K562 (cell line): ENCODE results near the gene FN1.

Source experiments
- DPF2 ChIP-seq: fragments of 450-650 bp; IDR thresholded peaks from 2 replicates; pipeline ENCODE4 v1.6.1; 2016
- HDAC6 ChIP-seq: IDR thresholded peaks from 2 replicates; pipeline ENCODE4 v1.6.1; 2012; ENCODE audit warnings: low read depth, mild to moderate bottlenecking, control low read depth, inconsistent platforms, low read length, moderate library complexity
- KAT7 ChIP-seq: sonication (generic); formaldehyde crosslinking; IDR thresholded peaks from 2 replicates; pipeline ENCODE4 v1.8.0; 2022; ENCODE audit warnings: missing genetic modification reagents, mild to moderate bottlenecking, borderline replicate concordance
- MTA2 ChIP-seq: fragments of 450-650 bp; IDR thresholded peaks from 2 replicates; pipeline ENCODE4 v1.6.1; 2016; ENCODE audit warnings: low read depth
- NR1H2 ChIP-seq: sonication (generic); formaldehyde crosslinking; IDR thresholded peaks from 2 replicates; pipeline ENCODE4 v1.4.0; 2020; ENCODE audit warnings: mild to moderate bottlenecking, missing genetic modification reagents
- PML ChIP-seq: IDR thresholded peaks from 2 replicates; pipeline ENCODE4 v1.6.1; 2012; ENCODE audit warnings: low read length, inconsistent platforms
- POLR2A ChIP-seq: fragments of 450-650 bp; conservative IDR thresholded peaks from 2 replicates; pipeline ENCODE4 v1.6.1; 2016
- RB1 ChIP-seq: fragments of 450-650 bp; IDR thresholded peaks from 2 replicates; pipeline ENCODE4 v1.6.1; 2017; ENCODE audit warnings: low read depth, mild to moderate bottlenecking
- SREBF2 ChIP-seq: sonication (generic); formaldehyde crosslinking; IDR thresholded peaks from 2 replicates; pipeline ENCODE4 v1.4.0; 2020; ENCODE audit warnings: mild to moderate bottlenecking, missing genetic modification reagents
- TF ChIP-seq, protein P1 (sequence below): fragments of 450-650 bp; IDR thresholded peaks from 2 replicates; pipeline ENCODE4 v1.6.1; 2016; ENCODE audit warnings: mild to moderate bottlenecking, moderate library complexity
- TF ChIP-seq, protein P2 (sequence below), 2 experiments: fragments of 450-650 bp in 1 of 2; sonication (generic) in 1 of 2; formaldehyde crosslinking in 1 of 2; IDR thresholded peaks; 2 replicates each; pipeline versions ENCODE4 v1.7.1 to v1.9.0; 2016 to 2022; ENCODE audit warnings: inconsistent platforms in 1 of 2, mild to moderate bottlenecking in 1 of 2, missing genetic modification reagents in 1 of 2

DNA sequence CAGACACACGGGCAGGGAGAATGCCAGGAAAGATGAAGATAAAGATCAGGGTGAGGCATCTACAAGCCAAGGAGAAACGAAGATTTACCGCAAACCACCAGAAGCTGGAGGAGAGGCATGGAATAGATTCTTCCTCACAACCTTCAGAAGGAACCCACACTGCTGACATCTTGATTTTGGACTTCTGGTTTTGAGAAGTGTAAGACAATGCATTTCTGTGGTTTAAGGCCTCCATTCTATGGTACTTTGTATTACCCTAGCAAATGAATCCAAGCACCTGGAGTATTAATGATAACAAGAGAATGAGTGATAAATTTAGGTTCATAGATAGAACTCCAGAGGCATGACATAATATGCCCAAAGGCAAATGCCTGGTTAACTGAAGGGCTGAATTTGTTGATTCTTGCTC, 11.8 kb upstream of the FN1 start:
- TF ChIP-seq MTA2 (no peak), NR1H2 (no peak), KAT7 (CRISPR knock-in tag) (no peak), POLR2A (no peak), DPF2 (no peak), HDAC6 (no peak), RB1 (no peak), PML (no peak), SREBF2 (CRISPR knock-in tag) (no peak)
- TF ChIP-seq, protein P1, sequence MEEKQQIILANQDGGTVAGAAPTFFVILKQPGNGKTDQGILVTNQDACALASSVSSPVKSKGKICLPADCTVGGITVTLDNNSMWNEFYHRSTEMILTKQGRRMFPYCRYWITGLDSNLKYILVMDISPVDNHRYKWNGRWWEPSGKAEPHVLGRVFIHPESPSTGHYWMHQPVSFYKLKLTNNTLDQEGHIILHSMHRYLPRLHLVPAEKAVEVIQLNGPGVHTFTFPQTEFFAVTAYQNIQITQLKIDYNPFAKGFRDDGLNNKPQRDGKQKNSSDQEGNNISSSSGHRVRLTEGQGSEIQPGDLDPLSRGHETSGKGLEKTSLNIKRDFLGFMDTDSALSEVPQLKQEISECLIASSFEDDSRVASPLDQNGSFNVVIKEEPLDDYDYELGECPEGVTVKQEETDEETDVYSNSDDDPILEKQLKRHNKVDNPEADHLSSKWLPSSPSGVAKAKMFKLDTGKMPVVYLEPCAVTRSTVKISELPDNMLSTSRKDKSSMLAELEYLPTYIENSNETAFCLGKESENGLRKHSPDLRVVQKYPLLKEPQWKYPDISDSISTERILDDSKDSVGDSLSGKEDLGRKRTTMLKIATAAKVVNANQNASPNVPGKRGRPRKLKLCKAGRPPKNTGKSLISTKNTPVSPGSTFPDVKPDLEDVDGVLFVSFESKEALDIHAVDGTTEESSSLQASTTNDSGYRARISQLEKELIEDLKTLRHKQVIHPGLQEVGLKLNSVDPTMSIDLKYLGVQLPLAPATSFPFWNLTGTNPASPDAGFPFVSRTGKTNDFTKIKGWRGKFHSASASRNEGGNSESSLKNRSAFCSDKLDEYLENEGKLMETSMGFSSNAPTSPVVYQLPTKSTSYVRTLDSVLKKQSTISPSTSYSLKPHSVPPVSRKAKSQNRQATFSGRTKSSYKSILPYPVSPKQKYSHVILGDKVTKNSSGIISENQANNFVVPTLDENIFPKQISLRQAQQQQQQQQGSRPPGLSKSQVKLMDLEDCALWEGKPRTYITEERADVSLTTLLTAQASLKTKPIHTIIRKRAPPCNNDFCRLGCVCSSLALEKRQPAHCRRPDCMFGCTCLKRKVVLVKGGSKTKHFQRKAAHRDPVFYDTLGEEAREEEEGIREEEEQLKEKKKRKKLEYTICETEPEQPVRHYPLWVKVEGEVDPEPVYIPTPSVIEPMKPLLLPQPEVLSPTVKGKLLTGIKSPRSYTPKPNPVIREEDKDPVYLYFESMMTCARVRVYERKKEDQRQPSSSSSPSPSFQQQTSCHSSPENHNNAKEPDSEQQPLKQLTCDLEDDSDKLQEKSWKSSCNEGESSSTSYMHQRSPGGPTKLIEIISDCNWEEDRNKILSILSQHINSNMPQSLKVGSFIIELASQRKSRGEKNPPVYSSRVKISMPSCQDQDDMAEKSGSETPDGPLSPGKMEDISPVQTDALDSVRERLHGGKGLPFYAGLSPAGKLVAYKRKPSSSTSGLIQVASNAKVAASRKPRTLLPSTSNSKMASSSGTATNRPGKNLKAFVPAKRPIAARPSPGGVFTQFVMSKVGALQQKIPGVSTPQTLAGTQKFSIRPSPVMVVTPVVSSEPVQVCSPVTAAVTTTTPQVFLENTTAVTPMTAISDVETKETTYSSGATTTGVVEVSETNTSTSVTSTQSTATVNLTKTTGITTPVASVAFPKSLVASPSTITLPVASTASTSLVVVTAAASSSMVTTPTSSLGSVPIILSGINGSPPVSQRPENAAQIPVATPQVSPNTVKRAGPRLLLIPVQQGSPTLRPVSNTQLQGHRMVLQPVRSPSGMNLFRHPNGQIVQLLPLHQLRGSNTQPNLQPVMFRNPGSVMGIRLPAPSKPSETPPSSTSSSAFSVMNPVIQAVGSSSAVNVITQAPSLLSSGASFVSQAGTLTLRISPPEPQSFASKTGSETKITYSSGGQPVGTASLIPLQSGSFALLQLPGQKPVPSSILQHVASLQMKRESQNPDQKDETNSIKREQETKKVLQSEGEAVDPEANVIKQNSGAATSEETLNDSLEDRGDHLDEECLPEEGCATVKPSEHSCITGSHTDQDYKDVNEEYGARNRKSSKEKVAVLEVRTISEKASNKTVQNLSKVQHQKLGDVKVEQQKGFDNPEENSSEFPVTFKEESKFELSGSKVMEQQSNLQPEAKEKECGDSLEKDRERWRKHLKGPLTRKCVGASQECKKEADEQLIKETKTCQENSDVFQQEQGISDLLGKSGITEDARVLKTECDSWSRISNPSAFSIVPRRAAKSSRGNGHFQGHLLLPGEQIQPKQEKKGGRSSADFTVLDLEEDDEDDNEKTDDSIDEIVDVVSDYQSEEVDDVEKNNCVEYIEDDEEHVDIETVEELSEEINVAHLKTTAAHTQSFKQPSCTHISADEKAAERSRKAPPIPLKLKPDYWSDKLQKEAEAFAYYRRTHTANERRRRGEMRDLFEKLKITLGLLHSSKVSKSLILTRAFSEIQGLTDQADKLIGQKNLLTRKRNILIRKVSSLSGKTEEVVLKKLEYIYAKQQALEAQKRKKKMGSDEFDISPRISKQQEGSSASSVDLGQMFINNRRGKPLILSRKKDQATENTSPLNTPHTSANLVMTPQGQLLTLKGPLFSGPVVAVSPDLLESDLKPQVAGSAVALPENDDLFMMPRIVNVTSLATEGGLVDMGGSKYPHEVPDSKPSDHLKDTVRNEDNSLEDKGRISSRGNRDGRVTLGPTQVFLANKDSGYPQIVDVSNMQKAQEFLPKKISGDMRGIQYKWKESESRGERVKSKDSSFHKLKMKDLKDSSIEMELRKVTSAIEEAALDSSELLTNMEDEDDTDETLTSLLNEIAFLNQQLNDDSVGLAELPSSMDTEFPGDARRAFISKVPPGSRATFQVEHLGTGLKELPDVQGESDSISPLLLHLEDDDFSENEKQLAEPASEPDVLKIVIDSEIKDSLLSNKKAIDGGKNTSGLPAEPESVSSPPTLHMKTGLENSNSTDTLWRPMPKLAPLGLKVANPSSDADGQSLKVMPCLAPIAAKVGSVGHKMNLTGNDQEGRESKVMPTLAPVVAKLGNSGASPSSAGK = no peak
- TF ChIP-seq, protein P2, sequence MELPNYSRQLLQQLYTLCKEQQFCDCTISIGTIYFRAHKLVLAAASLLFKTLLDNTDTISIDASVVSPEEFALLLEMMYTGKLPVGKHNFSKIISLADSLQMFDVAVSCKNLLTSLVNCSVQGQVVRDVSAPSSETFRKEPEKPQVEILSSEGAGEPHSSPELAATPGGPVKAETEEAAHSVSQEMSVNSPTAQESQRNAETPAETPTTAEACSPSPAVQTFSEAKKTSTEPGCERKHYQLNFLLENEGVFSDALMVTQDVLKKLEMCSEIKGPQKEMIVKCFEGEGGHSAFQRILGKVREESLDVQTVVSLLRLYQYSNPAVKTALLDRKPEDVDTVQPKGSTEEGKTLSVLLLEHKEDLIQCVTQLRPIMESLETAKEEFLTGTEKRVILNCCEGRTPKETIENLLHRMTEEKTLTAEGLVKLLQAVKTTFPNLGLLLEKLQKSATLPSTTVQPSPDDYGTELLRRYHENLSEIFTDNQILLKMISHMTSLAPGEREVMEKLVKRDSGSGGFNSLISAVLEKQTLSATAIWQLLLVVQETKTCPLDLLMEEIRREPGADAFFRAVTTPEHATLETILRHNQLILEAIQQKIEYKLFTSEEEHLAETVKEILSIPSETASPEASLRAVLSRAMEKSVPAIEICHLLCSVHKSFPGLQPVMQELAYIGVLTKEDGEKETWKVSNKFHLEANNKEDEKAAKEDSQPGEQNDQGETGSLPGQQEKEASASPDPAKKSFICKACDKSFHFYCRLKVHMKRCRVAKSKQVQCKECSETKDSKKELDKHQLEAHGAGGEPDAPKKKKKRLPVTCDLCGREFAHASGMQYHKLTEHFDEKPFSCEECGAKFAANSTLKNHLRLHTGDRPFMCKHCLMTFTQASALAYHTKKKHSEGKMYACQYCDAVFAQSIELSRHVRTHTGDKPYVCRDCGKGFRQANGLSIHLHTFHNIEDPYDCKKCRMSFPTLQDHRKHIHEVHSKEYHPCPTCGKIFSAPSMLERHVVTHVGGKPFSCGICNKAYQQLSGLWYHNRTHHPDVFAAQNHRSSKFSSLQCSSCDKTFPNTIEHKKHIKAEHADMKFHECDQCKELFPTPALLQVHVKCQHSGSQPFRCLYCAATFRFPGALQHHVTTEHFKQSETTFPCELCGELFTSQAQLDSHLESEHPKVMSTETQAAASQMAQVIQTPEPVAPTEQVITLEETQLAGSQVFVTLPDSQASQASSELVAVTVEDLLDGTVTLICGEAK (IDR thresholded peaks at IDR 0.05) = no peak
- TF ChIP-seq, protein P2 (CRISPR knock-in tag; IDR thresholded peaks at IDR 0.05) = no peak
